C4-2B (cell line): ENCODE measurements around the gene PADI1.

Experiments
- CTCF ChIP-seq: fragments of 450-650 bp; conservative IDR thresholded peaks from 2 replicates; pipeline ENCODE4 v1.5.1; 2017; ENCODE audit warnings: mild to moderate bottlenecking
- ZFX ChIP-seq: fragments of 450-650 bp; IDR thresholded peaks from 2 replicates; pipeline ENCODE4 v1.6.1; 2017

GRCh38 chr1:17225140-17225539, 20.2 kb downstream of the PADI1 start:
- no peak for TF ChIP-seq CTCF
- no peak for TF ChIP-seq ZFX
